SK-N-SH (cell line): ENCODE data around the gene SLC30A3. TPM values are rescaled to one million over a fixed set of nuclear protein-coding genes. Genes with fewer than 3 reads are reported as not detected.

Source experiments
- CTCF ChIA-PET: fragments of 300-600, 350-600 bp; formaldehyde crosslinking; extraction: SDS; loops from one replicate; lab custom pipeline; 2021; lab: Yijun Ruan, JAX
- POLR2A ChIA-PET: fragments of 350-600 bp; sonication (Branson Sonifier 250); formaldehyde crosslinking; extraction: SDS; loops from one replicate; lab custom pipeline; 2020; ENCODE audit warnings: antibody characterized with exemption, inconsistent platforms; lab: Yijun Ruan, JAX
- DNase-seq: peaks from one replicate; pipeline ENCODE4 v3.0.0; 2012
- H2AFZ ChIP-seq: fragments of 200-600 bp; sonication (generic); 2 replicates; pipeline ENCODE4 v1.8.1; 2016; ENCODE audit warnings: antibody characterized with exemption, mild to moderate bottlenecking, low read depth
- H3F3A ChIP-seq: fragments of 200-600 bp; sonication (generic); replicated peaks from 2 replicates; pipeline ENCODE3; 2016; ENCODE audit warnings: antibody characterized with exemption, mild to moderate bottlenecking; ENCODE audit not compliant: insufficient read depth
- H3K27ac ChIP-seq, 2 experiments: fragments of 200-500 bp in 1 of 2; fragments of 200-600 bp in 1 of 2; sonication (Bioruptor generic) in 1 of 2; sonication (generic), shearing (Covaris generic) in 1 of 2; 2 replicates each; pipeline versions ENCODE4 v1.5.1 to v1.6.1; 2014 to 2016; ENCODE audit warnings: low read depth in 2 of 2, inconsistent platforms in 1 of 2, low read length in 1 of 2, mild to moderate bottlenecking in 1 of 2, mixed read lengths in 1 of 2
- H3K27me3 ChIP-seq: fragments of 200-600 bp; sonication (generic), shearing (Covaris generic); 2 replicates; pipeline ENCODE4 v1.6.1; 2016; ENCODE audit warnings: mixed run types; ENCODE audit not compliant: insufficient read depth
- H3K36me3 ChIP-seq, 2 experiments: fragments of 200-500 bp in 1 of 2; fragments of 200-600 bp in 1 of 2; sonication (Bioruptor generic) in 1 of 2; sonication (generic) in 1 of 2; replicated peaks in 1 of 2; 2 replicates each; pipeline versions ENCODE3 to v1.5.1; 2014 to 2016; ENCODE audit warnings: low read length in 1 of 2, mild to moderate bottlenecking in 1 of 2; ENCODE audit not compliant: insufficient read depth in 2 of 2, control insufficient read depth in 1 of 2
- H3K4me1 ChIP-seq, 2 experiments: fragments of 200-500 bp in 1 of 2; fragments of 200-600 bp in 1 of 2; sonication (Bioruptor generic) in 1 of 2; sonication (generic), shearing (Covaris generic) in 1 of 2; 2 replicates each; pipeline versions ENCODE4 v1.5.1 to v1.6.1; 2014 to 2016; ENCODE audit warnings: low read depth in 1 of 2, low read length in 1 of 2, mixed run types in 1 of 2; ENCODE audit not compliant: insufficient read depth in 2 of 2, control insufficient read depth in 1 of 2
- H3K4me2 ChIP-seq: fragments of 200-600 bp; sonication (generic), shearing (Covaris generic); 2 replicates; pipeline ENCODE4 v1.6.1; 2017; ENCODE audit warnings: mixed run types
- H3K4me3 ChIP-seq, 2 experiments: fragments of 200-500 bp in 1 of 2; fragments of 200-600 bp in 1 of 2; sonication (Bioruptor generic) in 1 of 2; sonication (generic), shearing (Covaris generic) in 1 of 2; 2 replicates each; pipeline versions ENCODE4 v1.5.1 to v1.8.1; 2014 to 2016; ENCODE audit warnings: low read depth in 2 of 2, inconsistent platforms in 1 of 2, low read length in 1 of 2, mild to moderate bottlenecking in 1 of 2, mixed read lengths in 1 of 2, moderate library complexity in 1 of 2
- H3K79me2 ChIP-seq: fragments of 200-600 bp; sonication (generic); 2 replicates; pipeline ENCODE4 v1.8.1; 2017; ENCODE audit warnings: mild to moderate bottlenecking; ENCODE audit not compliant: insufficient read depth
- H3K9ac ChIP-seq: fragments of 200-600 bp; sonication (generic); 2 replicates; pipeline ENCODE4 v1.6.1; 2017; ENCODE audit warnings: mixed run types
- H3K9me2 ChIP-seq: fragments of 200-600 bp; sonication (generic); 2 replicates; pipeline ENCODE4 v1.6.1; 2017; ENCODE audit warnings: mixed run types
- H3K9me3 ChIP-seq: fragments of 200-600 bp; sonication (generic); 2 replicates; pipeline ENCODE4 v1.6.1; 2017; ENCODE audit warnings: mixed run types, mild to moderate bottlenecking, moderate library complexity
- H4K20me1 ChIP-seq: fragments of 200-600 bp; sonication (generic); 2 replicates; pipeline ENCODE4 v1.6.1; 2017; ENCODE audit warnings: mild to moderate bottlenecking, mixed run types; ENCODE audit not compliant: insufficient read depth
- CHD2 ChIP-seq: fragments of 150-350 bp; IDR thresholded peaks from 2 replicates; pipeline ENCODE4 v1.6.1; 2018; ENCODE audit warnings: low read length; ENCODE audit not compliant: partially characterized antibody
- ELF1 ChIP-seq: IDR thresholded peaks from 2 replicates; pipeline ENCODE4 v1.4.0; 2012
- EP300 ChIP-seq, 2 experiments: IDR thresholded peaks; 2 replicates each; pipeline versions ENCODE4 v1.4.0 to v1.6.1; 2012; ENCODE audit warnings: borderline replicate concordance in 1 of 2, low read depth in 1 of 2, low read length in 1 of 2
- EZH2phosphoT487 ChIP-seq: fragments of 200-600 bp; sonication (generic); IDR thresholded peaks from 2 replicates; pipeline ENCODE4 v1.6.1; 2017; ENCODE audit warnings: low read depth, mixed run types, mild to moderate bottlenecking, antibody characterized with exemption, moderate library complexity, borderline replicate concordance
- FOXJ3 ChIP-seq: sonication (generic); formaldehyde crosslinking; IDR thresholded peaks from 2 replicates; pipeline ENCODE4 v1.5.1; 2020; ENCODE audit warnings: mild to moderate bottlenecking, missing genetic modification reagents
- GABPA ChIP-seq: IDR thresholded peaks from 2 replicates; pipeline ENCODE4 v1.4.0; 2012; ENCODE audit warnings: low read depth, mild to moderate bottlenecking
- GATA2 ChIP-seq: sonication (generic); formaldehyde crosslinking; IDR thresholded peaks from 2 replicates; pipeline ENCODE4 v1.5.0; 2020; ENCODE audit warnings: mild to moderate bottlenecking, missing genetic modification reagents
- JUND ChIP-seq: IDR thresholded peaks from 2 replicates; pipeline ENCODE4 v1.4.0; 2012
- MEF2A ChIP-seq: IDR thresholded peaks from 2 replicates; pipeline ENCODE4 v1.4.0; 2012; ENCODE audit warnings: low read depth, borderline replicate concordance
- MXI1 ChIP-seq: IDR thresholded peaks from 2 replicates; pipeline ENCODE4 v1.6.1; 2012; ENCODE audit warnings: mild to moderate bottlenecking, low read depth, low read length, improper control_type of control experiment
- RAD21 ChIP-seq: IDR thresholded peaks from 2 replicates; pipeline ENCODE4 v1.6.1; 2012; ENCODE audit warnings: mild to moderate bottlenecking, low read length
- TAF1 ChIP-seq: IDR thresholded peaks from 2 replicates; pipeline ENCODE4 v1.6.1; 2012; ENCODE audit warnings: low read depth, mild to moderate bottlenecking, low read length, moderate library complexity, borderline replicate concordance
- WGBS: methylation state at CpG from one replicate; pipeline ENCODE4 v1.1.6; 2017; ENCODE audit warnings: low lambda C conversion rate; 5-methylcytosine and 5-hydroxymethylcytosine counted together
- polyA plus RNA-seq, 3 experiments: library from polyadenylated mRNA; depleted of rRNA; stranded (reverse); fragments of >200 nt; gene quantifications; 2 replicates each; pipeline ENCODE4 v1.2.3, GENCODE V29; 2012
- TF ChIP-seq, protein P1 (sequence below): IDR thresholded peaks from 2 replicates; pipeline ENCODE4 v1.4.0; 2012; ENCODE audit warnings: low read depth, borderline replicate concordance
- TF ChIP-seq, protein P2 (sequence below): fragments of 150-350 bp; IDR thresholded peaks from 2 replicates; pipeline ENCODE4 v1.6.1; 2017; ENCODE audit warnings: antibody characterized with exemption, low read length, low read depth, borderline replicate concordance
- TF ChIP-seq, protein P3 (sequence below): fragments of 200-600 bp; sonication (generic); IDR thresholded peaks from 2 replicates; pipeline ENCODE4 v1.6.1; 2017; ENCODE audit warnings: antibody characterized with exemption, mild to moderate bottlenecking, moderate library complexity
- TF ChIP-seq, protein P4 (sequence below): IDR thresholded peaks from 2 replicates; pipeline ENCODE4; 2012

The SLC30A3 gene
- polyA plus RNA-seq, 1 of the 3 experiments (the other 2 are of a cell fraction), result 1.1 TPM

DNA sequence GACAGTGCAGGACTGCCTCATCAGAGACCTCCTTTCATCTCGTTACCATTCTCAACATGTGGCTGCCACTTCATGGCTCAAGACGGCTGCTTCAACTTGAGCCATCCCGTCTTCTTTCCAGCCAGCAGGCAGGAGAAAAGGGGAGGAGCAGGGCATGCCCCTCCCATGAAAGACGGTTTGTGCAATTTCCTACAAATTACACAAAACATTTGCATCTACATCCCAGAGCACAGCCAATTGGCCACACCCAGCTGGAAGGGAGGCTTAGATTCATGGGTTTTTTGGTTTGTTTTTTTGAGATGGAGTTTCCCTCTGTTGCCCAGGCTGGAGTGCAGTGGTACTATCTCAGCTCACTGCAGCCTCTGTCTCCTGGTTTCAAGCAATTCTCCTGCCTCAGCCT lies 33.6 kb upstream of the SLC30A3 start:
- peaks cover 2 to 13% of the 10 kb centered on the region in 2 experiments; a peak in 3 of 4 replicates for H3K4me1 ChIP-seq
- POLR2A ChIA-PET, result no interaction called here
- no peaks in the 10 kb centered on the region for H3K9me2 ChIP-seq
- no peaks in the 10 kb centered on the region for H3K36me3 ChIP-seq
- H3K4me3 ChIP-seq, result no peak overlapping the region
- no peaks in the 10 kb centered on the region for H4K20me1 ChIP-seq
- no peaks in the 10 kb centered on the region for H3K79me2 ChIP-seq
- 66% methylated on average over 4 of the region's 4 CpGs for WGBS
- TF ChIP-seq, protein P1, sequence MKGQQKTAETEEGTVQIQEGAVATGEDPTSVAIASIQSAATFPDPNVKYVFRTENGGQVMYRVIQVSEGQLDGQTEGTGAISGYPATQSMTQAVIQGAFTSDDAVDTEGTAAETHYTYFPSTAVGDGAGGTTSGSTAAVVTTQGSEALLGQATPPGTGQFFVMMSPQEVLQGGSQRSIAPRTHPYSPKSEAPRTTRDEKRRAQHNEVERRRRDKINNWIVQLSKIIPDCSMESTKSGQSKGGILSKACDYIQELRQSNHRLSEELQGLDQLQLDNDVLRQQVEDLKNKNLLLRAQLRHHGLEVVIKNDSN, result no peak
- TF ChIP-seq MXI1 (no peak), MEF2A (no peak), EZH2phosphoT487 (no peak), FOXJ3 (CRISPR knock-in tag) (no peak), TAF1 (no peak), CHD2 (no peak)
- TF ChIP-seq, all 33 proteins: peak for 0
- DNase-seq, result no peak
- H3K27me3 ChIP-seq, result no peaks in the 10 kb centered on the region
- no peak overlapping the region for H3K9ac ChIP-seq
- no peak overlapping the region for H3K27ac ChIP-seq
- peaks cover 15% of the 10 kb centered on the region for H3F3A ChIP-seq
- H2AFZ ChIP-seq, result no peak overlapping the region
- CTCF ChIA-PET, result interaction anchor here (0.6 to 18.7 kb wide), 4 partner anchors 8 to 32 kb away, joined by 3 to 284 read pairs (median 63); partner anchors contain the start of genes TRIM54 and UCN
- H3K9me3 ChIP-seq, result no peaks in the 10 kb centered on the region
- H3K4me2 ChIP-seq, result no peak overlapping the region

DNA sequence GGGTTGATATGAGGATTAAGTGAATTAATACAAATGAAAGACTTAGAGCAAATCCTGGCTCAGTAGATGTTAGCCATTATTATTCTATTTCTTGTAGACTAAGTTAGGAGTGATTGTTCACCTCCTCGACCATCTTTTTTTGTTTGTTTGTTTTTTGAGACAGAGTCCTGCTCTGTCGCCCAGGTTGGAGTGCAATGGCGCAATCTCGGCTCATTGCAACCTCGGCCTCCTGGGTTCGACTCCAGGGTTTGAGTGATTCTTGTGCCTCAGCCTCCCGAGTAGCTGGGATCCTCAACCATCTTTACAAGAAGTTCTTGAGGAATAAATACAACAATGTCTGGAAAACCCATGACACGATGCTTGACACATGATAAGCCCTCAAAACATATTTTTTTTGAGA lies 32.1 kb upstream of the SLC30A3 start:
- POLR2A ChIA-PET, result interaction anchor here (0.6 kb wide), 1 partner anchor 207 kb away, joined by 3 read pairs; no protein-coding TSS in a partner anchor
- Histone ChIP-seq H3K9me3 (no peaks in the 10 kb centered on the region), H3K4me1 (peaks cover 2 to 13% of the 10 kb centered on the region in 2 experiments; a peak in 3 of 4 replicates), H3K79me2 (no peaks in the 10 kb centered on the region), H3K27ac (no peak overlapping the region), H3K9ac (no peak overlapping the region), H4K20me1 (no peaks in the 10 kb centered on the region), H3F3A (peaks cover 15% of the 10 kb centered on the region), H3K9me2 (no peaks in the 10 kb centered on the region), H3K27me3 (no peaks in the 10 kb centered on the region), H3K36me3 (no peaks in the 10 kb centered on the region), H2AFZ (no peak overlapping the region), H3K4me3 (no peak overlapping the region), H3K4me2 (no peak overlapping the region)
- no peak for DNase-seq
- CTCF ChIA-PET, result interaction anchor here (1.1 to 18.7 kb wide), 4 partner anchors 10 to 195 kb away, joined by 3 to 392 read pairs (median 204); partner anchors contain the start of genes SLC30A3, TRIM54 and UCN
- 83% methylated on average over 8 of the region's 8 CpGs for WGBS
- TF ChIP-seq GATA2, result no peak
- TF ChIP-seq ELF1, result no peak
- TF ChIP-seq RAD21, result no peak
- TF ChIP-seq, protein P2, sequence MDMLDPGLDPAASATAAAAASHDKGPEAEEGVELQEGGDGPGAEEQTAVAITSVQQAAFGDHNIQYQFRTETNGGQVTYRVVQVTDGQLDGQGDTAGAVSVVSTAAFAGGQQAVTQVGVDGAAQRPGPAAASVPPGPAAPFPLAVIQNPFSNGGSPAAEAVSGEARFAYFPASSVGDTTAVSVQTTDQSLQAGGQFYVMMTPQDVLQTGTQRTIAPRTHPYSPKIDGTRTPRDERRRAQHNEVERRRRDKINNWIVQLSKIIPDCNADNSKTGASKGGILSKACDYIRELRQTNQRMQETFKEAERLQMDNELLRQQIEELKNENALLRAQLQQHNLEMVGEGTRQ, result no peak
- no peak for TF ChIP-seq GABPA
- TF ChIP-seq, protein P3, sequence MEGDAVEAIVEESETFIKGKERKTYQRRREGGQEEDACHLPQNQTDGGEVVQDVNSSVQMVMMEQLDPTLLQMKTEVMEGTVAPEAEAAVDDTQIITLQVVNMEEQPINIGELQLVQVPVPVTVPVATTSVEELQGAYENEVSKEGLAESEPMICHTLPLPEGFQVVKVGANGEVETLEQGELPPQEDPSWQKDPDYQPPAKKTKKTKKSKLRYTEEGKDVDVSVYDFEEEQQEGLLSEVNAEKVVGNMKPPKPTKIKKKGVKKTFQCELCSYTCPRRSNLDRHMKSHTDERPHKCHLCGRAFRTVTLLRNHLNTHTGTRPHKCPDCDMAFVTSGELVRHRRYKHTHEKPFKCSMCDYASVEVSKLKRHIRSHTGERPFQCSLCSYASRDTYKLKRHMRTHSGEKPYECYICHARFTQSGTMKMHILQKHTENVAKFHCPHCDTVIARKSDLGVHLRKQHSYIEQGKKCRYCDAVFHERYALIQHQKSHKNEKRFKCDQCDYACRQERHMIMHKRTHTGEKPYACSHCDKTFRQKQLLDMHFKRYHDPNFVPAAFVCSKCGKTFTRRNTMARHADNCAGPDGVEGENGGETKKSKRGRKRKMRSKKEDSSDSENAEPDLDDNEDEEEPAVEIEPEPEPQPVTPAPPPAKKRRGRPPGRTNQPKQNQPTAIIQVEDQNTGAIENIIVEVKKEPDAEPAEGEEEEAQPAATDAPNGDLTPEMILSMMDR, result no peak
- TF ChIP-seq JUND, result no peak
- TF ChIP-seq EP300 (IDR thresholded peaks at IDR 0.05; ENCODE audit: borderline replicate concordance in 1 of 2, low read depth in 1 of 2, low read length in 1 of 2), result no peak
- TF ChIP-seq TAF1, result no peak
- TF ChIP-seq, protein P4, sequence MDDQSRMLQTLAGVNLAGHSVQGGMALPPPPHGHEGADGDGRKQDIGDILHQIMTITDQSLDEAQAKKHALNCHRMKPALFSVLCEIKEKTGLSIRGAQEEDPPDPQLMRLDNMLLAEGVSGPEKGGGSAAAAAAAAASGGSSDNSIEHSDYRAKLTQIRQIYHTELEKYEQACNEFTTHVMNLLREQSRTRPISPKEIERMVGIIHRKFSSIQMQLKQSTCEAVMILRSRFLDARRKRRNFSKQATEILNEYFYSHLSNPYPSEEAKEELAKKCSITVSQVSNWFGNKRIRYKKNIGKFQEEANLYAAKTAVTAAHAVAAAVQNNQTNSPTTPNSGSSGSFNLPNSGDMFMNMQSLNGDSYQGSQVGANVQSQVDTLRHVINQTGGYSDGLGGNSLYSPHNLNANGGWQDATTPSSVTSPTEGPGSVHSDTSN, result no peak
- TF ChIP-seq, protein P1, result no peak
